Amniotic stem cell (primary cell): ENCODE measurements around the gene ZFP82.

Experiments used
- DNase-seq: peaks from one replicate; lab custom pipeline; 2025; lab: John Stamatoyannopoulos, UW

ZFP82 gene

DNA sequence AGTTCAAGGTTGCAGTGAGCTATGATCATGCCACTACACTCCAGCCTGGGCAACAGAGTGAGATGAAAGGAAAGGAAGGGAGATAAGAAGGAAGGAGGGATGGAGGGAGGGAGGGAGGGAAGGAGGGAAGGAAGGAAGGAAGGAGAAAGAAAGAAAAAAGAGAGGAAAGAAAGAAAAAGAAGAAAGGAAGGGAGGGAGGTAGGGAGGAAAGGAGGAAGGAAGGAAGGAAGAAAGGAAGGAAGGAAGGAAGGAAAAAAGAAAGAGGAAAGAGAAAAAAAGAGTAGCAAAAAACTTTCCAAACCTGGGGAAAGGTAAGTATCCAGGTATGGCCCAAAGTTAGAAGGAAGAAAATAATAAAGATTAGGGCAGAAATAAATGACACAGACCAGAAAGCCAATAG is 46.6 kb downstream of the ZFP82 start:
- DNase-seq, result no peak

DNA sequence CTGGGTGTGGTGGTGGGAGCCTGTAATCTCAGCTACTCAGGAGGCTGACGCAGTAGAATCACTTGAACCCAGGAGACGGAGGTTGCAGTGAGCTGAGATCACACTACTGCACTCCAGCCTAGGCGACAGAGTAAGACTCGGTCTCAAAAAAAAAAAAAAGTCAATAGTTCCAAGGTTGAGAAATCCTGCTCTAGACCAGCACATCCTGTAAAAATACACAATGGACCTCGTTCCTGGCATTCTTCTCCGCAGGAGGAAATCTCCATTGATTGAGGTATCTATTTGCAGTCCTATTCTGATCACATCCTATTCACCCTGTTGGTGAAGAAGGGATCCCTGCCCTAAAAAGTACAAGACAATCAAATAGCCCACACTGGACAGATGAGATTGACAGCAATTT is 54.6 kb downstream of the ZFP82 start:
- DNase-seq, result no peak
